DOHH2 (cell line): ENCODE data around the gene SPRR1A.

Experiments
- H3F3A ChIP-seq: fragments of 200-600 bp; sonication (generic), shearing (Covaris generic); 2 replicates; pipeline ENCODE4 v1.6.0; 2016; ENCODE audit warnings: antibody characterized with exemption, mild to moderate bottlenecking; ENCODE audit not compliant: control insufficient read depth, insufficient read depth
- H3K27ac ChIP-seq: fragments of 200-600 bp; sonication (generic); 2 replicates; pipeline ENCODE4 v1.5.1; 2014; ENCODE audit warnings: low read depth, mild to moderate bottlenecking, low read length, moderate library complexity
- H3K27me3 ChIP-seq: fragments of 200-600 bp; sonication (generic); 2 replicates; pipeline ENCODE4 v1.6.1; 2014; ENCODE audit warnings: mild to moderate bottlenecking, low read length, mixed read lengths; ENCODE audit not compliant: control insufficient read depth
- H3K36me3 ChIP-seq: fragments of 200-600 bp; sonication (generic); 2 replicates; pipeline ENCODE4 v1.6.1; 2014; ENCODE audit warnings: mild to moderate bottlenecking, low read length, moderate library complexity, mixed read lengths; ENCODE audit not compliant: control insufficient read depth
- H3K4me1 ChIP-seq: fragments of 200-600 bp; sonication (generic); 2 replicates; pipeline ENCODE4 v1.6.1; 2014; ENCODE audit warnings: mild to moderate bottlenecking, low read length, mixed read lengths; ENCODE audit not compliant: control insufficient read depth
- H3K4me2 ChIP-seq: fragments of 200-600 bp; sonication (generic); 2 replicates; pipeline ENCODE4 v1.6.0; 2014; ENCODE audit warnings: mild to moderate bottlenecking, low read length, moderate library complexity
- H3K4me3 ChIP-seq: fragments of 200-600 bp; sonication (generic); 2 replicates; pipeline ENCODE4 v1.5.1; 2014; ENCODE audit warnings: mild to moderate bottlenecking, low read length, mixed read lengths
- H3K79me2 ChIP-seq: fragments of 200-600 bp; sonication (generic); 2 replicates; pipeline ENCODE4 v1.6.1; 2014; ENCODE audit warnings: mild to moderate bottlenecking, low read length, mixed read lengths; ENCODE audit not compliant: control insufficient read depth
- H3K9me2 ChIP-seq: fragments of 200-600 bp; sonication (generic); replicated peaks from 2 replicates; pipeline ENCODE4 v1.6.1; 2014; ENCODE audit warnings: mild to moderate bottlenecking, low read length, mixed read lengths; ENCODE audit not compliant: control insufficient read depth
- H3K9me3 ChIP-seq: fragments of 200-600 bp; sonication (generic); 2 replicates; pipeline ENCODE4 v1.6.1; 2014; ENCODE audit warnings: antibody characterized with exemption, low read length, mixed read lengths; ENCODE audit not compliant: control insufficient read depth, insufficient read depth
- H4K20me1 ChIP-seq: fragments of 200-600 bp; sonication (generic); 2 replicates; pipeline ENCODE4 v1.6.0; 2014; ENCODE audit warnings: low read depth, mild to moderate bottlenecking, antibody characterized with exemption, low read length, moderate library complexity; ENCODE audit not compliant: control insufficient read depth, insufficient read depth
- CTCF ChIP-seq: fragments of 200-600 bp; sonication (generic); IDR thresholded peaks from one replicate; pipeline ENCODE4 v1.5.1; 2014; ENCODE audit warnings: antibody characterized with exemption, mild to moderate bottlenecking, low read depth, low read length; ENCODE audit not compliant: poor library complexity, severe bottlenecking
- EZH2phosphoT487 ChIP-seq: fragments of 200-600 bp; sonication (generic); IDR thresholded peaks from 2 replicates; pipeline ENCODE4 v1.6.1; 2017; ENCODE audit warnings: borderline replicate concordance, mild to moderate bottlenecking, antibody characterized with exemption, low read length, moderate library complexity, mixed read lengths

The SPRR1A gene

GRCh38 chr1:152965853-152966252 lies 18.0 kb upstream of the SPRR1A start:
- Histone ChIP-seq H3K27ac (no peak overlapping the region), H3K79me2 (no peaks in the 10 kb centered on the region), H3K4me1 (no peaks in the 10 kb centered on the region), H3K27me3 (peaks cover 13% of the 10 kb centered on the region; the same call in 1 of the 2 replicates), H3K9me3 (no peaks in the 10 kb centered on the region), H3K4me3 (no peak overlapping the region), H3K36me3 (no peaks in the 10 kb centered on the region), H4K20me1 (no peaks in the 10 kb centered on the region), H3F3A (no peaks in the 10 kb centered on the region), H3K9me2 (no peaks in the 10 kb centered on the region), H3K4me2 (no peak overlapping the region)
- TF ChIP-seq EZH2phosphoT487, result no peak
- no peak for TF ChIP-seq CTCF

- Histone ChIP-seq H3K79me2 (no peaks in the 10 kb centered on the region), H3K36me3 (no peaks in the 10 kb centered on the region), H3F3A (no peaks in the 10 kb centered on the region), H4K20me1 (no peaks in the 10 kb centered on the region), H3K4me1 (no peaks in the 10 kb centered on the region), H3K27ac (no peak overlapping the region), H3K4me3 (no peak overlapping the region), H3K4me2 (no peak overlapping the region), H3K27me3 (peaks cover 13% of the 10 kb centered on the region; the same call in 1 of the 2 replicates), H3K9me2 (no peaks in the 10 kb centered on the region), H3K9me3 (no peaks in the 10 kb centered on the region)
- TF ChIP-seq EZH2phosphoT487 (no peak), CTCF (no peak)
These were observed 16.7 kb upstream of the SPRR1A start for GRCh38 chr1:152967201-152967600.

DNA sequence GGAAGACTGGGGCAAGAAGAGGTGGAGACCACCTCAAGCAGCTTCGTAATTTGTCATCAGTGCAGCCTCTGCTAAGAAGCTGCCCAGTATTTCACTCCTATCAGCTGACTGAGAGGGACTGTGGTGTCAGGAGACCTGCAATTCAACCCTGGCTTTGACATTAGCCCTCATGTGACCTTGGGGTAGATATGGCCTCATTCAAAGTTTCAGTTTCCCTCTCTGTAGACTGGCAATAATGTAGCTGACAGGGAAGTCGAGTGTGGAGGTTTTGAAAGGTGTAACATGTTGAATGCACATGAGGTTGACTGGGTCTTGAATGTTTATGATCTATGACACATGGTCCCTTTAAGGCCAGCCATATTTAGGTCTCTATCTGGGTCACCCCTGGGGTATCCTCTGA lies 15.6 kb upstream of the SPRR1A start:
- Histone ChIP-seq H3K4me2 (no peak overlapping the region), H3K27me3 (peaks cover 13% of the 10 kb centered on the region; the same call in 1 of the 2 replicates), H3K27ac (no peak overlapping the region), H4K20me1 (no peaks in the 10 kb centered on the region), H3K9me2 (no peaks in the 10 kb centered on the region), H3K36me3 (no peaks in the 10 kb centered on the region), H3K4me1 (no peaks in the 10 kb centered on the region), H3K79me2 (no peaks in the 10 kb centered on the region), H3K4me3 (no peak overlapping the region), H3F3A (no peaks in the 10 kb centered on the region), H3K9me3 (no peaks in the 10 kb centered on the region)
- TF ChIP-seq CTCF (no peak), EZH2phosphoT487 (no peak)

DNA sequence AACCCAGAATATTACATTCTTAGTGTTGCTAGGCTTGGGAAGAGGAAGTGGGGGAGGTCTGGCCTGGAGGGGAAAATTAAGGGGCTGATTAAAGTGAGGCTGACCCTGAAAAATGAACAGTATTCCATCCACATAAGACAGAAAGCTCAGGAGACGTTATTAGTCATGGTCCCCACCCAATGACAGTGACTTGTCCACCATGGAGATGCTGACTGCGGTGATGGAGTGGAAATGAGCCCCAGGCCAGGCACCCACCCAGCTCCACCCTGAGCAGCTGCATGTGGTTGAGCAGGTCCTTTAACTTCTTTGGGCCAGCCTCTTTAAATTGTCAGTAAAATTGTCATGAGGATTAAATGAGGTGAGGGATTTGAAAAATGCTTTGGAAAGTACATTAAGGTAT lies 14.8 kb upstream of the SPRR1A start:
- Histone ChIP-seq H3K4me2 (no peak overlapping the region), H3K9me2 (no peaks in the 10 kb centered on the region), H3K27ac (no peak overlapping the region), H3K79me2 (no peaks in the 10 kb centered on the region), H3K9me3 (no peaks in the 10 kb centered on the region), H3K4me3 (no peak overlapping the region), H3K36me3 (no peaks in the 10 kb centered on the region), H3K27me3 (peaks cover 13% of the 10 kb centered on the region; the same call in 1 of the 2 replicates), H3K4me1 (no peaks in the 10 kb centered on the region), H4K20me1 (no peaks in the 10 kb centered on the region), H3F3A (no peaks in the 10 kb centered on the region)
- TF ChIP-seq EZH2phosphoT487 (no peak), CTCF (no peak)
